ENCODE results near the gene CDC45.

The CDC45 gene

GRCh38 chr22:19430890-19431541 is 48.7 kb upstream of the CDC45 start:
- Histone ChIP-seq H3K9me2 (replicated peaks; ENCODE audit: low read depth, low read length) (no peaks in the 10 kb centered on the region), H2AFZ (ENCODE audit: low read length) (no peak overlapping the region), H3K79me2 (ENCODE audit: insufficient read depth, low read length) (peaks cover 66% of the 10 kb centered on the region), H3K36me3 (ENCODE audit: insufficient read depth, low read length) (peaks cover 12% of the 10 kb centered on the region; the same call in 1 of the 2 replicates), H3K9ac (ENCODE audit: low read depth, low read length, poor library complexity, severe bottlenecking) (peak overlapping the region; percentile 89), H3K4me2 (ENCODE audit: low read depth, low read length, poor library complexity, severe bottlenecking) (peak overlapping the region; percentile 85), H3K9me3 (ENCODE audit: insufficient read depth, low read depth, low read length) (no peaks in the 10 kb centered on the region), H3K27me3 (ENCODE audit: insufficient read depth, low read length, poor library complexity, severe bottlenecking) (no peaks in the 10 kb centered on the region), H4K20me1 (ENCODE audit: insufficient read depth, low read length, poor library complexity, severe bottlenecking) (peaks cover 35% of the 10 kb centered on the region), H3K4me3 (ENCODE audit: low read length, poor library complexity, severe bottlenecking) (peak overlapping the region; percentile 93), H3K4me1 (ENCODE audit: insufficient read depth, low read length, poor library complexity, severe bottlenecking) (peaks cover 32% of the 10 kb centered on the region), H3F3A (ENCODE audit: low read depth) (no peaks in the 10 kb centered on the region)
- no peak for TF ChIP-seq EZH2phosphoT487 (IDR thresholded peaks at IDR 0.05; ENCODE audit: borderline replicate concordance)
- TF ChIP-seq CTCF (conservative IDR thresholded peaks at IDR 0.05; ENCODE audit: low read length): peak; percentile 33; the same call in 1 of the 2 replicates

- Histone ChIP-seq H3K79me2 (ENCODE audit: insufficient read depth, low read length) (peaks cover 59% of the 10 kb centered on the region), H3K9ac (ENCODE audit: low read depth, low read length, poor library complexity, severe bottlenecking) (peak within 1 kb of the TSS; percentile 96), H2AFZ (ENCODE audit: low read length) (peak within 1 kb of the TSS; percentile 89), H3K4me1 (ENCODE audit: insufficient read depth, low read length, poor library complexity, severe bottlenecking) (peaks cover 32% of the 10 kb centered on the region), H3K27me3 (ENCODE audit: insufficient read depth, low read length, poor library complexity, severe bottlenecking) (no peaks in the 10 kb centered on the region), H3K9me2 (replicated peaks; ENCODE audit: low read depth, low read length) (no peaks in the 10 kb centered on the region), H4K20me1 (ENCODE audit: insufficient read depth, low read length, poor library complexity, severe bottlenecking) (peaks cover 35% of the 10 kb centered on the region), H3K36me3 (ENCODE audit: insufficient read depth, low read length) (peaks cover 12% of the 10 kb centered on the region; the same call in 1 of the 2 replicates), H3K9me3 (ENCODE audit: insufficient read depth, low read depth, low read length) (no peaks in the 10 kb centered on the region), H3K4me3 (ENCODE audit: low read length, poor library complexity, severe bottlenecking) (peak within 1 kb of the TSS; percentile 93), H3F3A (ENCODE audit: low read depth) (no peaks in the 10 kb centered on the region), H3K4me2 (ENCODE audit: low read depth, low read length, poor library complexity, severe bottlenecking) (peak within 1 kb of the TSS; percentile 85)
- TF ChIP-seq CTCF (conservative IDR thresholded peaks at IDR 0.05; ENCODE audit: low read length): no peak
- TF ChIP-seq EZH2phosphoT487 (IDR thresholded peaks at IDR 0.05; ENCODE audit: borderline replicate concordance): no peak
These were observed 48.0 kb upstream of the CDC45 start, which contains the start of gene HIRA for GRCh38 chr22:19431649-19432132. Gene HIRA, minus strand, starts transcription at chr22:19431733. Its CDS starts 257 bp downstream, at chr22:19431476.

- Histone ChIP-seq H3F3A (ENCODE audit: low read depth) (no peaks in the 10 kb centered on the region), H2AFZ (ENCODE audit: low read length) (peak within 1 kb of the TSS; percentile 89), H3K9me3 (ENCODE audit: insufficient read depth, low read depth, low read length) (no peaks in the 10 kb centered on the region), H3K4me1 (ENCODE audit: insufficient read depth, low read length, poor library complexity, severe bottlenecking) (peaks cover 32% of the 10 kb centered on the region), H3K36me3 (ENCODE audit: insufficient read depth, low read length) (peaks cover 12% of the 10 kb centered on the region; the same call in 1 of the 2 replicates), H3K79me2 (ENCODE audit: insufficient read depth, low read length) (peaks cover 53% of the 10 kb centered on the region), H3K4me2 (ENCODE audit: low read depth, low read length, poor library complexity, severe bottlenecking) (peak within 1 kb of the TSS; percentile 80), H3K9me2 (replicated peaks; ENCODE audit: low read depth, low read length) (no peaks in the 10 kb centered on the region), H3K4me3 (ENCODE audit: low read length, poor library complexity, severe bottlenecking) (peak within 1 kb of the TSS; percentile 93), H3K27me3 (ENCODE audit: insufficient read depth, low read length, poor library complexity, severe bottlenecking) (no peaks in the 10 kb centered on the region), H4K20me1 (ENCODE audit: insufficient read depth, low read length, poor library complexity, severe bottlenecking) (peaks cover 35% of the 10 kb centered on the region), H3K9ac (ENCODE audit: low read depth, low read length, poor library complexity, severe bottlenecking) (peak within 1 kb of the TSS; percentile 96)
- TF ChIP-seq CTCF (conservative IDR thresholded peaks at IDR 0.05; ENCODE audit: low read length): no peak
- no peak for TF ChIP-seq EZH2phosphoT487 (IDR thresholded peaks at IDR 0.05; ENCODE audit: borderline replicate concordance)
These were observed 47.4 kb upstream of the CDC45 start, which contains the start of gene MRPL40 for GRCh38 chr22:19432133-19432851. Gene MRPL40, plus strand, starts transcription at chr22:19432545. Its CDS starts 10 bp downstream, at chr22:19432555.
